HG03064 (cell line): ENCODE results near the gene MAOA.
"Not testable (repeated sequence)": the region's sequence is repeated elsewhere in the genome, so short reads cannot be mapped to it uniquely, and the experiment has no call there.

Experiments used
- ATAC-seq: cut with Tn5 transposase; IDR thresholded peaks from one replicate; pipeline ENCODE4 v1.9.1; 2021; ENCODE audit warnings: low read depth; ENCODE audit not compliant: unreplicated experiment

The MAOA gene

DNA sequence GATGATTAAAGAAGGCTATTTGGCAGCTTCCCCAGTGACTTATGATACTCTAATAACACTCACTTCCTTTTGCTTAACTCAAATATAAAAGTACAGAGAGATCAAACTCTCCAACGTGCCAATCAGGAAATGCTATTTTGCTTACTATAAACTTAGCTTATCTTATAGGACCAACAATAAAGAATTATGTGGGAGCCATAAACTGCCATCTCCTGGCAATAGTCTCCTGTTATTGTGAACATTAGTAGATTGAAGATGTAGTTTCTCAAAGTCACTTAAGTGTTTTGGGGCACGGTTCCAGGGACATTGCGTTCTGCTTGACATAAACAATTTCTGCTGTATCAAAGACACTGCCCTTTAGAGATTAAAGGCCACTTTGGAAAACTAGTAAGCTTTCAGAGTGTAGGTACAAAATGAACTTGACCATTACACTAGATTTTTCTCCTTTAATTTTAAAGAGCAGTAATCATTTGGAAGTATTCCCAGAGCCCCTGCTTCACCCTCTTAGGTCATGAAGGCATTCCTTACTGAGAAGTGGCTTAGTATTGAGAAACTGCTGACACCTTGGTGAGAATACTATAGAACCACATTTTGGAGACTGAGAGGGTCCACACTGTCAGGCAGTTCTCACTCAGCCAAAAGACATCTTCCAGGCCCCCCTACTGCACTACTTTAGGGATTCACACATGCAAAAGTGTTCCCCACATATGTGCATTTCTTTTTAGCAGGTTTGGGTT lies 51.9 kb downstream of the MAOA start:
- no peak for ATAC-seq

DNA sequence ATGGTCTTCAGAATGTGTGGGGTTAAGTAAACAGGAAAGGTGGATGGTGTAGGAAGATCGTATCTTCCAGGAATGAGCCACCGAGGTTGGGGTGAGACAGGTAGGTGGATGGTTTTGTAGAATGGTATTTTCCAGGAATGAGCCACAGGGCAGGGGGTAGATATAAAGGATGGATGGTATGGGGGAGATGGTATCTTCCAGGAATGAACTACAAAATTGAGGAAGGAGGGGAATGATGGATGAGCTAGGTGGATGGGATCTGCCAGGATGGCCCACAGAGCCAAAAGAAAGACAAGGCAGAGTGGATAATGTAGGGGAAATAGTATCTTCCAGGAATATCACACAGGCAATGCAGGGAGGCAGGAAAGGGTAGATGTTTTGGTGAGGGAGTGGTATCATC lies 60.0 kb downstream of the MAOA start:
- ATAC-seq, result no peak

DNA sequence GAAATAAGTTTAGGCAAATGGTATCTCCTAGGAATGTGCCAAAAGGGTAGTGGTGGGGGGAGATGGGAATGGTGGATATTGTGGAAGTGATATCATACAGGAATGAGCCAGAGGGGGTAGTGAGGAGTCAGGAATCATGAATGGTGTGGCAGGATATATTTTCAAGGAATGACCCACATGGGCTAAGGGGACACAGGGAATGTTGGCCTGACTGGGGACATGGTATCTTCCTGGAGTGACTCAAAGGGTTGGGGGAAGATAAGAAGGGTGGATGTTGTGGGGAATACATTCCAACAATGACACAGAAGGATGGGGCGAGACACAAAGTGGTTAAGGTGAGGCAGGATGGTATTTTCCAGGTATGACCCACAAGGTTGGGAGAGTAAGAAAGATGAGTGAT lies 60.6 kb downstream of the MAOA start:
- ATAC-seq, result no peak

DNA sequence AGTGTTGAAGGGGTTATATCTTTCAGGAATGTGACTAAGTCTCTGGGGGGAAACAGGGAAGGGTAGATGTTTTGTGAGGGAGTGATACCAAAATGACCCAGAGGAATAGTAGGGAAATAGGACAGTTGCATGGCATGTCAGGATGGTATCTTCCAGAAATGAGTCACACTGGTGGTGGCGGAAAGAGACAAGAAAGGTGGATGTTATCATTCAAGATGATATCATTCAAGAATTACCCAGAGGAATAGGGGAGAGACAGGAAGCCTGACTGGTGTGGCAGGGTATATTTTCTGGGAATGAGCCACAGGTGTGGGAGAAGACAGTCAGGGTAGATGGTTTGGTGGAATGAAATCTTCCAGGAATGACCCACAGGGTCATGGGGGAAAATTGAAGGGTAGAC lies 61.1 kb downstream of the MAOA start:
- no peak for ATAC-seq

DNA sequence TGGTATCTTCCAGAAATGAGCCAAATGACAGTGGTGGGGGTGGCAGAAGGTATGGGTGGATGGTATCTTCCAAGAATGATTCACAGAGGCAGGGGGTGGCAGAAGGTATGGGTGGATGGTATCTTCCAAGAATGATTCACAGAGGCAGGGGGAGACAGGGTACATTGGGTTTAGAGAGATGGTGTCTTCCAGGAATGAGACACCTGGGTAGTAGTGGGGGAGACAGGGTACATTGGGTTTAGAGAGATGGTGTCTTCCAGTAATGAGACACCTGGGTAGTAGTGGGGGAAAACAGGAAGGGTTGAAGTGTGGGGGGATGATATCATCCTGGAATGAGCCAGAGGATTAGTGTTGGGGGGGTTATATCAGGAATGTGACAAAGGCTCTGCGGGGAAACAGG lies 62.0 kb downstream of the MAOA start:
- ATAC-seq, result no peak

DNA sequence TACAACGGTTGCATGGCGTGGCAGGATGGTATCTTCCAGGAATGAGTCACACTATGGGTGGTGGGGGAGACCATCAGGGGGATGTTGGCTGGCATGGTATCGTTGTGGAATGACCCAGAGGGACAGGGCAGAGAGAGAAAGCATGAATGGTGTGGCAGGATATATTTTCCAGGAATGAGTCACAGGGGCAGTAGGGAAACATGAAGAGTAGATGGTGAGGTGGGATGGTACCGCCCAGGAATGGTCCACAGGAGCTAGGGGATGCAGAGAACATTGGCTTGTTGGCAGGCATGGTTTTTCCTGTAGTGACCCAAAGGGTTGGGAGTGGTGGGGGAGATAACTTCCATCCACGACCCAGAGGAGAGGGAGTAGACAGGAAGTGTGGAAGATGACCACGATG lies 62.4 kb downstream of the MAOA start:
- ATAC-seq, result no peak

DNA sequence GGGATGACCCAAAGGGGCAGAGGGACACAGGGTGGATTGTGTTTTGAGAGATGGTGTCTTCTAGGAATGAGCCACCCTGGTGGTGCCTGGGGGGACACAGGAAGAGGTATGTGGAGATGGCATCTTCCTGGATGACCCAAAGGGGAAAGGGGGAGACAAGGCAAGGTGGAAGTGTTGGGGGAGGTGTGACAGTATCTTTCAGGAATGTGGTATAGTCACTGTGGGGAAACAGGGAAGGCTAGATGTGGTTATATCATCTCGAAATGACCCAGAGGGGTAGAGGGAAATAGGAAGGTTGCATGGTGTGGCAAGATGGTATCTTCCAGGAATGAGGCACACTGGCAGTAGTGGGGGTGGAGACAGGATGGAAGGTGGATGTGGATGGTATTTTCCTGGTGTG lies 62.9 kb downstream of the MAOA start:
- ATAC-seq, result no peak

DNA sequence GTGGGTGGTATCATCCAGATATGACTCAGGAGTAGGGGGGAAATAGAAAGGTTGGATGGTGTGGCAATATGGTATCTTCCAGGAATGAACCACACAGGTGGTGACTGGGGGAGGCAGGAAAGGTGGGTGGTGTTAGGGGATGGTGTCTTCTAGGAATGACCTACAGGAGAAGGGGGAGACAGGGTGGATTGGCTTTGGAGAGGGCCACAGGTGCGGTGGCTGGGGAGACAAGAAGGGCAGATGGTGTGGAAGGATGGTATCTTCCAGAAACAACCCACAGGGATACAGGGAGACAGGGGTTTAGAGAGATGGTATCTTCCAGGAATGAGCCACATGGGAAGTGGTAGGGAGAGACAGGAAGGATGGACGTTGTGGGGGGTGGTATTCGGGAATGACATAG lies 64.0 kb downstream of the MAOA start:
- ATAC-seq, result no peak

DNA sequence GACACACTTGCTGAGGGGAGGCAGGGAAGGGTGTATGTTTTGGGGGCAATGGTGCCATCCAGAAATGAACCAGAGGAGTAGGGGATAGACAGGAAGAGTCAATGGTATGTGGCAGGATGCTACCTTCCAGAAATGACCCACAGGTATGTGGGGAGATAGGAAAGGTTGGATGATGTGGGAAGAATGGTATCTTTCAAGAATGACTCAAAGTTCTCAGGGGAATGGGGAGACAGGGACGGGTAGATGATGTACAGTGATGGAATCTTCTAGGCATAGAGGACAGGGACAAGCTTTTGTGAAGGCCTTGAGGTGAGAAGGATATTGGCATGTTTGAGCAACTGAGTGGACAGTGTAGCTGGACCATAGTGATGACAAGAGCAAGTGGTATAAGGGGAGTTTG lies 64.9 kb downstream of the MAOA start:
- ATAC-seq, result no peak

DNA sequence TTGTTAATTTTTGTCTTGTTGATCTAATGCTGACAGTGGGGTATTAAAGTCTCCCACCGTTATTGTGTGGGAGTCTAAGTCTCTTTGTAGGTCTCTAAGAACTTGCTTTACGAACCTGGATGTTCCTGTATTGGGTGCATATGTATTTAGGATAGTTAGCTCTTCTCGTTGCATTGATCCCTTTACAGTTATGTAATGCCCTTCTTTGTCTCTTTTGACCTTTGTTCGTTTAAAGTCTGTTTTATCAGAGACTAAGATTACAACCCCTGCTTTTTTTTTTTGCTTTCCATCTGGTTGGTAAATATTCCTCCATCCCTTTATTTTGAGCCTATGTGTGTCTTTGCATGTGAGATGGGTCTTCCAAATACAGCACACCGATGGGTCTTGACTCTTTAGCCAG lies 69.1 kb downstream of the MAOA start:
- ATAC-seq, result not testable (repeated sequence)

DNA sequence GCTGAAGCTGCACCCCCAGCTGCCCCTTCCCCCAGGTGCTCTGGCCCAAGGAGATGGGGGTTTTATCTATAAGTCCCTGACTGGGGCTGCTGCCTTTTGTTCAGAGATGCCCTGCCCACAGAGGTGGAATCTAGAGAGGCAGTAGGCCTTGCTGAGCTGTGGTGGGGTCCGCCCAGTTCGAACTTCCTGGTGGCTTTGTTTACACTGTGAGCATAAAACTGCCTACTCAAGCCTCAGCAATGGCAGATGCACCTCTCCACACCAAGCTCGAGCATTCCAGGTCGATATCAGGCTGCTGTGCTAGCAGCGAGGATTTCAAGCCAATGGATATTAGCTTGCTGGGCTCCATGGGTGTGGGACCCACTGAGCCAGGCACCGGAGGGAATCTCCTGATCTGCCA lies 71.2 kb downstream of the MAOA start:
- ATAC-seq, result not testable (repeated sequence)

DNA sequence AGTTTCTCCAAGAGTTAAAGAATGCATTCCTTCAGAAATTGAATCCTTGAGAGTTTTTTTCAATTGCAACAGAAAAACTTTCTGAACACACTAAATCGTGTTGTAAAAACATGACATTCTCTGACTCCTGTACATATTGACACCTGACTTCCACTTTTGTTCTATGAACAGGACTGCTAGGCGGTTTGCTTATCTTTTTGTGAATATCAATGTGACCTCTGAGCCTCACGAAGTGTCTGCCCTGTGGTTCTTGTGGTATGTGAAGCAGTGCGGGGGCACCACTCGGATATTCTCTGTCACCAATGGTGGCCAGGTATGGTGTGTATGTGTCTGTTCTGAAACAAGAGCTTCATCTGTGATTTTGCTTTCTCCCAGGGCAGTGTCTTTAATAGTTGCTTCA lies 71.9 kb downstream of the MAOA start:
- ATAC-seq, result no peak

DNA sequence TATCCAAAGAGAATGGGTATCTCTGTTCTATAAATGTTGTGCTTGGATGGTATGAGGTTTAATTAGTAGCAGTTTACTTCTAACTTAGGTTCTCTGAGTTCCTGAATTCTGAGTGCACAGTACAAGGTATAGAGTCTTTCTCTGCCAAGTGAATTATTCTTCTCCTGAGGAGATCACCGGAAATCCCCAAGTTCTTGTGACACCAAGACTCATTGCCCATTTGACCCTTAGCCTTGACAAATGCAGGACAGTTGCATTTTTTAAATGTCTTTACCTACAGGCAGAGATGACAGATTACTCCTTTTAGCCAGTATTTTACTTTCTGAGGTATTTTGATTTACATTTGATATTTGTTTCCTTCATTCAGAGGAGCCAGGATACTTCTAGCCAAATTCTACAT lies 72.9 kb downstream of the MAOA start:
- ATAC-seq, result no peak

DNA sequence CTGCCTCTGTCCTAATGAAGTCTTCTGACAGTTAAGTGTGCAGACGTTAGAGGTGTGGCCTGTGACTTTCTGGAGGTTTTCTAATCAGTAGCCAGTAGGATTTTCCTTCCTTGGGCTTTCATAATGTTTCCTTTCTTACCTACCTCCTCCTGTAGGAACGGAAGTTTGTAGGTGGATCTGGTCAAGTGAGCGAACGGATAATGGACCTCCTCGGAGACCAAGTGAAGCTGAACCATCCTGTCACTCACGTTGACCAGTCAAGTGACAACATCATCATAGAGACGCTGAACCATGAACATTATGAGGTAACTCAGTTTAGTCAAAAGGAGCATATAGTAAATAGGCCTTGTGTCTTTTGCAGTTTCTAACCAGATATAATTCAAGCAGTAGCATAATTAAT lies 75.0 kb downstream of the MAOA start:
- no peak for ATAC-seq

DNA sequence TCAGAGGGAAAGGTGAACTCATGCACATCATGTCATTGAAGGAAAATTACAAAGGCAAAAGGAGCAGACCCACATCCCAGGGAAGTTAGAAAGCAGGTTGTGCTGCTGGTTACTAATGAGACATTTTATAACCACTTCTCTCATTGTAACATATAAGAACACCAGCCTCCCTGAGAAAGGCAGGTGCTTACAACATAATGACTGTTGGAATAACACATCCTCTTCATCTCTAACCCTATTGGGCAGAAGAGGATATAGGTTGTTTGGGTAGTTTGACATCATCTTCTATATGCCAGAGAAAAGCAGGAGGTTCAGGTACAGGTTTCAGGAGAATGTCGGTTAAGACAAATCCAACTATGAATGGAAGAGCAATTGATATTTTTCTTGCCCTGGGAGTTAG lies 77.6 kb downstream of the MAOA start:
- no peak for ATAC-seq

DNA sequence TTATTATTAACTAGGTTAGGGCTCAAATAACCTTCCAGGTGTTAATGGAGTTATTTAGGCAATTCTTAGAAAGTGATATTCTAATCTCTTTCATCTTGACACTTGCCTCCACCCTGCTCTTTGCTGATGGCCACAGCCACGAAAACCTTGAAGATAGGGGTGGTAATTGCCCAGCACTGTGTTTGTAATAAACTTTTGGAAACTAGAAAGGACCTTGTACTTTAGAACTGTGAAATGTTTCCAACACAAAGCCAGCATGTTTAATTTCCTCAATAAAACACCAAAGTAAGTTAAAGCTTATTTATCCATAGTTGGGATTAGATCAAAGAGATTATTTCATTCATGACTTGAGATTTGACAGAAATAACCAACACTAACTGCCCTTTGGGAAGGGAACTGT lies 78.3 kb downstream of the MAOA start:
- no peak for ATAC-seq

DNA sequence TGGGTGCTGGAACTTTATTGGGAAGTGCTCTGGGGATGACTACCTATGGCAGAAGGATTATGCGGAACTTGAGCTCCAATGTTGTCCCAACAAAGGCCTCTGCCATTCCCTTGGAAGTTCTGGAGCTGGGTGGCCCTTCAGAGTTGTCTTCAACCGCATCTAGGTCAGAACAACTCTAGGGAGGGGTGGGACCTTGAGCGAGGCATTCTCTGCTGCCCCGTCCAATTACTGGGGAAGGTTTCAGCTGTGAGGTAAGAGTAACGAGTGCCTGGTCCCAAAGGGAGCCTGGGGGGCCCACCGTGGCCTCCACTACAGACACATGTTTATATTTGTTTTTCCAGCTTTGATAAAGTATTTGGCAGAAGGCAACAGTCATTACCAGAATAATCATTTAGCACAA lies 79.4 kb downstream of the MAOA start:
- no peak for ATAC-seq

DNA sequence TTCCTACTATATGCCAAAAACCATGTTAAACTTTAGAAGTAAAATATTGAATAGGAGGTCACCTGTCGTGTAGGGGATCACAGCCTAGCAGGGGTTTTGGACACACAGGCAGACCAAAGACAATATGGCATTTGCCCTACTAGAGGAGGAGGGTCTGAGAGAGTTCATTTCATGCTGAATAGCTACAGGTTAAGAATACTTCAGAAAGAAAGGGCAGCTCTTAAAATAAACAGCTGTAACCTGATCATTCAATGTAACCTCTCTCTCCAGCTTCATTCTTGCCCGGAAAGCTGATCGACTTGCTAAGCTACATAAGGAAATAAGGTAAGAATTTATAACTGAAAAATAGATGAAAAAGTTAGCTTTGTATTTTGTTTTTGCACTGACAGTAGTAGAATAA lies 79.9 kb downstream of the MAOA start:
- ATAC-seq, result no peak

DNA sequence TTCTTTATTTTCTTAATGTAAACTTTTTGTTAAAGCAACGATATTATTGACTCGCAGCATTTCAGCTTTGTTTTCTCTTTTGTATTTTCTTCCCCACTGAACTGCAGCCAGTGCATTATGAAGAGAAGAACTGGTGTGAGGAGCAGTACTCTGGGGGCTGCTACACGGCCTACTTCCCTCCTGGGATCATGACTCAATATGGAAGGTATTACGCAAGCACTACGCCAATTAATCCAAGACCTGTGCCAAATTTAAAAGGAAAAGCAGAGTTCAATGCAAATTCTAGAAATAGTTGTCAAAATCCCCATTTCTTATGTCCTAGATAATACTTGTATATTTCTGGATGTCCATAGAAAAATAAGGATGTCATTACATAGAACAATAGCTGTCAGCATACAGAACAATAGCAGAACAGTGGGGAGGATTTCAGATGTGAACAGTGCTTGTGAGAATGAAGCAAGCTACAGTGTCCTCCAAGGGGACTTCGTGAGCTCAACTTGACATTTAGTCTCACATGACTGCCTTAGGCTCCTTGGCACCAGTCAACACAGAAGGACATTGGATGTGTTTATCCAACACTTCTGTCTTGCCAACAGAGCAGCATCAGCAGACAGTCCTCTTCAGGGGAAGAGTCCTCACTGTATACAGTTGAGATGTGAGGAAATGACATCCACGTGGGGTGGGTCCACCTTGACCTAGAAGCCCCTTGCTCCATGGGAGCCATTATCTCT lies 85.9 kb downstream of the MAOA start:
- no peak for ATAC-seq

DNA sequence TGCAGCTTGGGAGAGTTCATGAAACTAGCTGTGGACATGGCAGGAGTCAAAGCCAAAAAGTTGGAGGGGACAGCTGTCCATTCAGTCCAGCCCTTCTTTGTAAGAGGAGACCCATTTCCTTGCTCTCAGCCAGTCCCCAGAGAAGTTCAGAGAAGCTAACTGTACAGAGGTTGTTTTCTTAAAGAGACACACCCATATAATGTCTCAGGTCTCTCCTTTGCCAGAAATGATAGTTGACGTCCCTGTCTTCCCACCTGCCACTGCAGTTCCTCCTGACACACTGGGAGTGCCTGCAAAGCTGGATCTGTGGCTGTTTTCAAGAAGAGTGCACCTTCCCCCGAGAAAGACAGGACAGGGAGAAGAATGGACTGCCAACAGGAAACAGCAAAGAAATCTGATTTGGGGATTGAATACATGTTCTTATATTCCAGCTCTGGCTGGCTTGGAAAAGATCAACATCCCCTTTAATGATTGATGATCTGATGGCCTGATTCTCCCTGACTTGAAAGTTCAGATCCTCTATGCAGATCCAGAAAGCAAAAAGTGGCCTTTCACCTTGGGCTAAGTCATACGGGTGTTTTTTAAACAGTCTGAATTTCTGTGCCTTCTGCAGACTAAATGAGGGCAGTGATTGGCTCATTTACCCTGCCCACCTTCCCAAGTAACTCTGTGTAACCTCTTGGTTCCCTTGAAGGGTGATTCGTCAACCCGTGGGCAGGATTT lies 87.2 kb downstream of the MAOA start:
- no peak for ATAC-seq

DNA sequence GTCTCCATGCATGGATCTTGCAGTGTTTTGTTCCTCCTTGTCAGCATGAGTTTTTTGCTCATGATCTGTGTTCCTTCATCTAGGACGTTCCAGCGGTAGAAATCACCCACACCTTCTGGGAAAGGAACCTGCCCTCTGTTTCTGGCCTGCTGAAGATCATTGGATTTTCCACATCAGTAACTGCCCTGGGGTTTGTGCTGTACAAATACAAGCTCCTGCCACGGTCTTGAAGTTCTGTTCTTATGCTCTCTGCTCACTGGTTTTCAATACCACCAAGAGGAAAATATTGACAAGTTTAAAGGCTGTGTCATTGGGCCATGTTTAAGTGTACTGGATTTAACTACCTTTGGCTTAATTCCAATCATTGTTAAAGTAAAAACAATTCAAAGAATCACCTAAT lies 88.2 kb downstream of the MAOA start:
- no peak for ATAC-seq
